NOMO-1 treated with DMSO at 0.1 percent for 48 hours (cell line): ENCODE results near the gene SPINK6.

Experiments used
- DNase-seq: peaks from one replicate; lab custom pipeline; 2025; ENCODE audit not compliant: unreplicated experiment; lab: John Stamatoyannopoulos, UW

Gene SPINK6

GRCh38 chr5:148221508-148221907 is 18.7 kb downstream of the SPINK6 start:
- no peak for DNase-seq

GRCh38 chr5:148224117-148224742 is 21.4 kb downstream of the SPINK6 start:
- DNase-seq: no peak

GRCh38 chr5:148228392-148228984 is 25.6 kb downstream of the SPINK6 start:
- no peak for DNase-seq

GRCh38 chr5:148229840-148230239 is 27.0 kb downstream of the SPINK6 start:
- no peak for DNase-seq

GRCh38 chr5:148230240-148230639 is 27.4 kb downstream of the SPINK6 start:
- DNase-seq: no peak

GRCh38 chr5:148237785-148238417 is 35.1 kb downstream of the SPINK6 start:
- DNase-seq: no peak

GRCh38 chr5:148238418-148238794 is 35.6 kb downstream of the SPINK6 start, which contains the start of gene MARCOL:
Gene MARCOL (plus strand): TSS chr5:148238525. CDS start chr5:148238598, 73 bp downstream.
- DNase-seq: no peak

GRCh38 chr5:148248894-148249293 is 46.1 kb downstream of the SPINK6 start:
- DNase-seq: no peak

GRCh38 chr5:148255456-148255855 is 52.6 kb downstream of the SPINK6 start:
- DNase-seq: no peak

GRCh38 chr5:148259288-148259687 is 56.4 kb downstream of the SPINK6 start:
- no peak for DNase-seq

- DNase-seq: no peak
Measured at GRCh38 chr5:148261221-148261620, 58.4 kb downstream of the SPINK6 start.
